HG03571 (cell line): ENCODE results near the gene ADAMTS18.
"Not testable (repeated sequence)": the region's sequence is repeated elsewhere in the genome, so short reads cannot be mapped to it uniquely, and the experiment has no call there.

Experiments
- ATAC-seq: cut with Tn5 transposase; IDR thresholded peaks from one replicate; pipeline ENCODE4 v1.9.1; 2021; ENCODE audit not compliant: unreplicated experiment

ADAMTS18 gene

GRCh38 chr16:77295896-77296295 is 138.9 kb downstream of the ADAMTS18 start:
- no peak for ATAC-seq

GRCh38 chr16:77290451-77291115 is 144.3 kb downstream of the ADAMTS18 start:
- ATAC-seq: no peak

GRCh38 chr16:77289331-77289809 is 145.5 kb downstream of the ADAMTS18 start:
- no peak for ATAC-seq

GRCh38 chr16:77288222-77288621 is 146.6 kb downstream of the ADAMTS18 start:
- no peak for ATAC-seq

- no peak for ATAC-seq
These were observed 149.2 kb downstream of the ADAMTS18 start for GRCh38 chr16:77285676-77286075.

GRCh38 chr16:77282345-77282744 is 152.5 kb downstream of the ADAMTS18 start:
- no peak for ATAC-seq

- not testable (repeated sequence) for ATAC-seq
These were observed 155.5 kb downstream of the ADAMTS18 start for GRCh38 chr16:77279316-77279715.

- ATAC-seq: no peak
These were observed 157.3 kb downstream of the ADAMTS18 start for GRCh38 chr16:77277571-77277970.

- no peak for ATAC-seq
These were observed 157.7 kb downstream of the ADAMTS18 start for GRCh38 chr16:77277141-77277540.

- no peak for ATAC-seq
These were observed 158.2 kb downstream of the ADAMTS18 start for GRCh38 chr16:77276661-77277060.

- ATAC-seq: not testable (repeated sequence)
These were observed 159.5 kb downstream of the ADAMTS18 start for GRCh38 chr16:77275303-77275702.

- ATAC-seq: no peak
These were observed 161.0 kb downstream of the ADAMTS18 start for GRCh38 chr16:77273815-77274214.

- no peak for ATAC-seq
These were observed 163.1 kb downstream of the ADAMTS18 start for GRCh38 chr16:77271532-77272426.

- not testable (repeated sequence) for ATAC-seq
These were observed 168.6 kb downstream of the ADAMTS18 start for GRCh38 chr16:77266185-77266584.

- ATAC-seq: no peak
These were observed 171.9 kb downstream of the ADAMTS18 start for GRCh38 chr16:77262971-77263370.

GRCh38 chr16:77250400-77250799 is 184.4 kb downstream of the ADAMTS18 start:
- no peak for ATAC-seq

GRCh38 chr16:77246150-77246549 is 188.7 kb downstream of the ADAMTS18 start:
- ATAC-seq: no peak

GRCh38 chr16:77242471-77242870 is 192.4 kb downstream of the ADAMTS18 start:
- not testable (repeated sequence) for ATAC-seq

GRCh38 chr16:77238593-77238992 is 196.2 kb downstream of the ADAMTS18 start:
- ATAC-seq: no peak

GRCh38 chr16:77236063-77236511 is 198.7 kb downstream of the ADAMTS18 start:
- peak; percentile 99 for ATAC-seq

GRCh38 chr16:77234611-77235010 is 200.2 kb downstream of the ADAMTS18 start:
- no peak for ATAC-seq
